ENCODE results near the gene DGKH.
"Not testable (repeated sequence)": the region's sequence is repeated elsewhere in the genome, so short reads cannot be mapped to it uniquely, and the experiment has no call there.

Gene DGKH

DNA sequence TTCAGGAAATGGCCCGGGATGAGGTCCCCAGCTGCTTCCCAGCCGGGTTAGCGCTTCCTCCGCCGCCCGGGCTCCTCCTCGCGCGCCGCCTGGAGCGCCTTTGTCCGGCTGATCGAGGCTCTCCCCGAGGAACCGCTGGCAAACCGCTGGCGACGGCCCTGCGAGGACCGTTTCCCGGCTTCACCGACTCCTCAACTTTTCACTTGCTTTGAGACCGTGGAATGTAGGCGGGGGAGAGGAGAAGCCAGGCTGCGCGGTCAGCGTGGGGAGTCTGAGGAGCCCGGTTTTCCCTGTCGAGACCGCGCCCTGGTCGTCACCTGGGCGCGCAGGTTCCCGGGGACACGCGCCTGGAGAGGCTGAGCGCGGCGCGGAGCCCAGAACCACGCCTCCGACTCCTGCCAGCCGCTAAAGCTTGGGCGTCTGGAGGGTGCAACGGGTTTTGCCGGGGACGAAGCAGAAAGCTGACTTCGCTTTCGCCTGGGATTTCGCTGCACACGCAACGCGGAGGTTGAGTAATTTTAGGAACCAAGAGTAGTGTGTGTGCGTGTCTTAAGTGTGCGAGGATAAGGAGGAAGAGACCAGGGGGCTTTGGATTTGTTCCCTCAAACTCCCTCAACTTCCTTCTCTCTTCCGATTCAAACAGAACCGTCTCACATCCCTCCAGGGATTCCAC is 7.3 kb upstream of the DGKH start:
- peak; percentile 44 for DNase-seq (ENCODE audit: low spot score)

- DNase-seq (ENCODE audit: low spot score): no peak
Observed at GRCh38 chr13:42041684-42042035, 6.8 kb upstream of the DGKH start.

DNA sequence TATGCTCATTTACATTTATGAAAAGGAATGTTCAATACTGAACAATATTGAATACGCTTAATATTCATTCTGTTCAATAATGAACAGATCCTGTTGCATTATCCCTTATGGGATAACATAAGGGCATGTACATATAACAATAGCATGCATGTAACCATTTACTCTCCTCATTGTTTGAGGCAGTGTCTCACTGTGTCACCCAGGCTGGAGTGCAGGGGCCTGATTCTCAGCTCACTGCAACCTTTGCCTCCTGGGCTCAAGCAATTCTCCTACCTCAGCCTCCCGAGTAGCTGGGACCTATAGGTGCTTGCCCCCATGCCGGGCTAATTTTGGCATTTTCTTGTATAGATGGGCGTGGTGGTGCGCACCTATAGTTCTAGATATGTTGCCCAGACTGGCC is 4.8 kb upstream of the DGKH start:
- DNase-seq (ENCODE audit: low spot score): no peak

DNA sequence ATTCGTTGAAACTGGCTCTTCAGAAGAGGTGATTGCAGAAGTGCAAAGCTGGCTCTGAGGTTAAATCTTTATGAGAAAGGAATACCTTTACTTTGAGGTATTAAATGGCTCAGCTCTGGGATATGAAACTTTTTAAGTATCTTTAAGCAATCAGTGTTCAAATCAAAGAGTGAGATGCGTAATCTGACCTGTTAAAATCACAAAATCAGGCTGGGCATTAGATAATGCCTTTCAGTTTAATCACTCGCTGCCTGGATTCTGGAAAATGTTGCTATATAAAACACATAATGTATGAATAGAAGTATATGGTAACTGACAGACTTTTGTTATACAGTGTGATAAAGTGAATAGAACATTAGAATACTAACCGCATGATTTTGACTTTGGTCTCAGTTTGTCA is 2.0 kb upstream of the DGKH start:
- no peak for DNase-seq (ENCODE audit: low spot score)

DNA sequence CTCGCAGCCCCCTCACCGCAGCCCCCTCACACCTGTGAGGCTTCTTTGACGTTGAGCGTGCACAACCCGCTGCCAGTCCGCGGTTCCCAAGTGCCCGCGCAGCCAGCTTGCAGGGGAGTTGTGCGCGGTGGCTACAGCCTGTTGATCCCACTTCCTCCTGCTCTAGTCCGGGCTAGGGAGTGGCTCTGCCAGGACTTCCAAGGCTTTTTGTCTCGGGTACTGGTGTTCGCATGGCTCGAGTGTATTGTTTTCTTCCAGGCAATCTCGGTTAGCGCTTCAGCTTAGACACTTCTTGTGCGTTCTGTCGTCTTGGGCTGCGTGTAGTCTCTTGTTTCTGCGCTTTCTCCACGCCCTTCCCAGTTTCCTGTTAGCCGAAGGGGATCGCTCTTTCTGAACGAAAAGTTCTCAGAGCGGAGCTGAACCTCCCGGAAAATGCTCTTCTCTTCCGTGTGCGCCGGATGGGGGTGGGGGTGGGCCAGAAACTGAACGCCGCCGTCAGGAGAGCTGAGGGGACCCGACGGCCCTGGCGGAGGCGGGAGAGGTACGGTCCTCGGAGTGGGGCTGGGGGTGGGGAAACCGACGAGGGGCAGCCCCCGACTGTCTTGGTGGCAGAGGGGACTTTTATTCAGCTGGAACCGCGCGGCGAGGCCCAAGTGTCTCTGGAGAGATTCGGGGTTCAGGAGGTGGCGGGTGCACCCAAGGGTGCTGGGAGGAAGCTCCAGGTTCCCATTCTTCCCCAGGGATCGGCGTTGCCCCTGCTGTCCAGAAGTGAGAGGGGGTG is 697 bp upstream of the DGKH start:
- peak; percentile 26 for DNase-seq (ENCODE audit: low spot score)

DNA sequence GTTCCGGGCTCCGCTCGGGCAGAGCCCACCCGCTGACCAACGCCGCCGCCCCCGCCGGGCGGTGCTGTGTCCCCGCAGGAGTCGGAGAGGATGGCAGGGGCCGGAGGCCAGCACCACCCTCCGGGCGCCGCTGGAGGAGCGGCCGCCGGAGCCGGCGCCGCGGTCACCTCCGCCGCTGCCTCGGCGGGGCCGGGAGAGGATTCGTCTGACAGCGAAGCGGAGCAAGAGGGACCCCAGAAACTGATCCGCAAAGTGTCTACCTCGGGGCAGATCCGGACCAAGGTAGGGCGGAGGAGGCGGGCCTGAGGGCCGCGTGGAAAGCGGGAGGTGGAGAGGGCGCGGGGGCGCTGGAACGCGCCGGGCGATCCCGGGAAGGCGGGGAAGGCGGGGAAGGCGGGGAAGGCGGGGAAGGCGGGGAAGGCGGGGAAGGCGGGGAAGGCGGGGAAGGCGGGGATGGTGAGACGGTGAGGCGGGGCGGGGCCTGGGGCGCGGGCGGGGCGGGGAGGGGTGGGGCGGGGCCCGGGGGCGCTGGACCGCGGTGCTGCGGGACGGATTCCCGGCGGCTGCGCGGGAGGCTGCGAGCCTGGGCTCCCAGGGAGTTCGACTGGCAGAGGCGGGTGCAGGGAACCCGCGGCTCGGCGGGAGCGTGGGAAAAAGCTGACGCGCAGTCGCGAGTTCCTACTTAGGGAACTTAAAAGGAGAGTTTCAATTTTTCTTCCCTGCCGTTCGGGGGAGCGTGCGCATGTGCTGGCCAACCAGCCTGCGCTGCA is 421 bp downstream of the DGKH start:
- DNase-seq (ENCODE audit: low spot score): peak; percentile 55

- peak; percentile 25 for DNase-seq (ENCODE audit: low spot score)
Observed at GRCh38 chr13:42049454-42049813, 986 bp downstream of the DGKH start.

DNA sequence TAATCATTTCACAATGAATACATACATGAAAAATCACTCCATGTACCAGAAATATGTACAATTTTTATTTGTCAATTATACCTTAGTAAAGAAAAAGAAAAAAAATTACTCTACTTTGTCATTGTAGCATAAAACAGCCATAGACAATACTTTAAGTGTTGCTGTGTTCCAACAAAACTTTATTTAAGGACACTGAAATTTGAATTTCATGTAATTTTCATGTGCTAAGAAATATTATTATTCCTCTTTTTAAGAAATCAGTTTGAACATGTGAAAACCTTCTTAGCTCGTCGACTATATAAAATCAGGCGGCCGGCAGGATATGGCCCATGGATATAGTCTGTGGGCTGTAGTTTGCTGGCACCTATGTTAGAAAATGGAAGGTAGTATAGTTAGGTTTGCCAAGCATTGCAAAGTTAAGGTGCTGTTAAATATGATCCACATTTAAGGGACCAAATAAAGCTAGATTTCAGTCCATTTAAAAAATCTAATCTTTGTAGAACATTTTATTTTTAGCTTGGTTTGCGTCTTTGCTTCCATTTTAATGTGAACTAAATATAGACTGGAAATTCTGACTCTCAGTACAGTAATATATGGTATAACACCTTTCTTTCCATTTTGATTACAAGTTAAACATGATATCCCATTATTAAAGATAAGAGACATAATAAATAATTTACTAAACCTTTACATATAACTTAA is 6.5 kb downstream of the DGKH start:
- DNase-seq (ENCODE audit: low spot score): no peak

- no peak for DNase-seq (ENCODE audit: low spot score)
Observed at GRCh38 chr13:42055500-42056085, 7.1 kb downstream of the DGKH start.

GRCh38 chr13:42056146-42056545 is 7.7 kb downstream of the DGKH start:
- DNase-seq (ENCODE audit: low spot score): no peak

DNA sequence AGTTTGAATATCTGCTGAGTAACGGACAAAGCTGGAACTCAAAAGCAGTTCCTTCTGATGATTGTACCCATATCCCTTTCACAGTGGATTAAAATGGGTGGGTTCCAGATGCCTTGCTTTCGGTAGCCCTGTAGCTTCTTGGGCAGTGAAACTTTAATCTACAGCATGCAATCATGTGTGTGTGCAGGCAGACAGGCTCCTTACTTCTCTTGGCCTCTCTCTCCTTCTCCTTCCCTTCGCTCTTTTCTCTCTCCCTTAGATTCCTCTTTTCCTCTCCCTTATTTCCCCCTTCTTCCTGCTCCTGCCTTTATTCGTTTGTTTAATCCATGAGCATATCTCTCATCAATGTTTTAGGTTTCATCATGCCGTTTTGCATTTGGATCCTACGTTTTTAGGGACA is 8.1 kb downstream of the DGKH start:
- no peak for DNase-seq (ENCODE audit: low spot score)

DNA sequence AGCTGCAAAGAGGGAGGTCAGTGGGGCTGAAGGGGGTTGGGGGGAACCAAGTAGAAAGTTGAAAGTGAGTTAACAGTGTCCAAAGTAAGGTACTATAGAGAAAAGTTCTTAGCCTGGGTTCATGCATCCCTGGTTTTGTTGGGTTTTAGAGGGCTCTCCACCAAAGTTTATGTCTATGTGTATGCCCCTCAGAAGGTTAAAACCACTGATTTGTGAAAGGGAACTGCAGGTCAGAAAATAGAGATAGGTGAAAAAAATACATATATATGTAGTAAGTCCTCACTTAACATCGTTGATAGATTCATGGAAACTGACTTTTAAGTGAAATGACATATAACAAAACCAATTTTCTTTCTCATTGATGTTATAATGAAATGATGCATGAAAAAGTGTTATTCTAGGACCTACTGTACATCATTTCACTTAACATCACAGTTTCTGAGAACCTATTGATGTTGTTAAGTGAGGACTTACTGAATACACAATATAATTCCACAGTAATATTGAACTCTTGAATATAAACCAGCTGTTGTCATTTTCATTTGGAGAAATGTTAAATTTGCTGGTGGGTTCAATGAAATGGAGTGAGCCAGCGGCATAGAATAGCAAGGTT is 9.6 kb downstream of the DGKH start:
- DNase-seq (ENCODE audit: low spot score): no peak

- DNase-seq (ENCODE audit: low spot score): no peak
Observed at GRCh38 chr13:42061943-42062342, 13.5 kb downstream of the DGKH start.

DNA sequence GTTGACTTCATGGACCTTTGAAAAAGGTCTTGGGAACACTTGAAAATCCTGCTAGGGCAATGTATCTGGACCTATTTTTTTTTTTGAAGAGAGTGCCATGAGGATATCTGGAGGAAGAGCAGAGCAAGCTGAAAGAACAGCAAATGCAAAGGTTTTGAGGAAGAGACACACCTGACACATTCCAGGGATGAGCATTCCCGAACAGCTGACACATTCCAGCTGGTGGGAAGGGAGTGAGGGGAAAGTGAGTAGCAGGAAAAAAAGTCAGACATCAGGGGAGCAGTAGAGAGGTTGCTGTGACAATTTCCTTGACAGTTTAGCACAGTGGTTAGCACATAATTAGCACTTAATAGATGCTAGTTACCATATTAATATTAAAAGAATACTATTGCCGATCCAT is 14.7 kb downstream of the DGKH start:
- no peak for DNase-seq (ENCODE audit: low spot score)

DNA sequence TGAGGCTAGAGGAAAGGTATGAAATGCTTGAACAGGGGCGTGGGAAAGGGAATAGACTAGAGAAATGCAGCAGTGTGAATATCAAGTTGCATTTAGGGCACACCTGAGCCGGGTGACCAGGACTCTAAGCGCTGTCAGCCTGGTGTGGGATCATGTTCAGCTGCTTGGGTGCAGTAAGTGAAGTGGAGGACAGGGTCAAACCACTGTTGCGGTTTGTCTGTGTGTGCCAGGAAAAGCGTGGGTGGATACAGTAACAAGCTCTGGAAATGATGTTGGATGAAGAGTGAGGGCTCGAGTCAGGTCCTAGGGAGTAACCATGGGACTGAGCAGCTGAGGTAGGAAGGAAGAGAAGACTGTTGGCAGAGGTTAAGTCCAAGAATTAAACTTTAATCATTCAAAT is 15.8 kb downstream of the DGKH start:
- DNase-seq (ENCODE audit: low spot score): no peak

- no peak for DNase-seq (ENCODE audit: low spot score)
Observed at GRCh38 chr13:42064966-42065365, 16.5 kb downstream of the DGKH start.

GRCh38 chr13:42065414-42065813 is 17.0 kb downstream of the DGKH start:
- DNase-seq (ENCODE audit: low spot score): no peak

DNA sequence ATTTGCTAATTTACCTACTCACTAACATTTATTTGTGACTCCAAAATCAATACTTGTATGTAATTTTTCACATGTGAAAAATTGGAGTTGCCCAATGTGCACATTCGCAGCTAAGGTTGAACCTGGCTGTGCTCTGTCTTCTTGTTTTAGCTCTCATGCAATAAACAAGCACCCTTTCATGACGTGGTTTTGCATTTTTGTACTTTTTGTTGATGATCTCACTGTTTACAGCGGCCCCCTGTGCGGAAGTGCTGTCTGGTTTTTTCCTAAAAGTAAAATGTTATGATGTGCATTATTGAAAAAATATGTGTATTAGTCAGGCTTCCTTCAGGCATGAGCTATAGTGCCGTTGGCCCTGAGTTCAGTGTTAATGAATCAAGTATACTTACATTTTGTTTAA is 18.1 kb downstream of the DGKH start:
- no peak for DNase-seq (ENCODE audit: low spot score)

DNA sequence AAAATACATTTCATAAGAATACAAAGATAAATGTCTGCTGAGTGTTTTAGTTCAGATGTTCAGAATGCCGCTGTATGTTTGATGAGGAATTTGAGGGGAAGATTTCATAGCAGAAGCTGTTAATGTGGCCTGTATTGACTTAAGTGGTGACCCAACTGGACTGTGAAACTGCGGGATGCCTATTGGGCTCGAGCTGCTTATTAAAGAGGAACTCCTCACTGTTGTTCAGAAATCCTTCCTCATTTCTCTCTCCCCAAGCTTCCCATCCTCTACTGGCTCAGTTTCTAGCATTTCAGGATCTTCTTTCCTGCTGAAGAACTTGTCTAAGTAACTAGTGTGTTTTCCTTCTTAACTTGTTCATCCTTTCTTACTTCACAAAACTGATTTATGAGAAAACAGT is 20.4 kb downstream of the DGKH start:
- no peak for DNase-seq (ENCODE audit: low spot score)

DNA sequence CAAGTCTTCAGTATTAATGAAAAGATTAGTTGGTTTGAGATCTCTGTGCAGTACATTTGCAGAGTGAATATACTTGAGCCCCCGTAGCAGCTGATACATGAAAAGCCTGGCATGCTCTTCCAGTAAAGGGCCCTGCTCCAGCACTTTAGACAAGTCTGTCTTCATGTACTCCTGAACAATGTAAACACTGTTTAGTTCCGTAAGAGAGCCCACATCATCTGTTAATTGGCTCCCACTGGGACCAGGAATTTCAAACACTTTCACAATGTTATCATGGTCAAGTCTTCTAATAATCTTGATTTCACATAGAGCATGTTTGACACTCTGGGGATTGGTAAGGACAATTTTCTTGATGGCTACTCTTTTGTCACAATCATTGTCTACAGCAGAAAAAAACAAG is 22.2 kb downstream of the DGKH start:
- not testable (repeated sequence) for DNase-seq (ENCODE audit: low spot score)

DNA sequence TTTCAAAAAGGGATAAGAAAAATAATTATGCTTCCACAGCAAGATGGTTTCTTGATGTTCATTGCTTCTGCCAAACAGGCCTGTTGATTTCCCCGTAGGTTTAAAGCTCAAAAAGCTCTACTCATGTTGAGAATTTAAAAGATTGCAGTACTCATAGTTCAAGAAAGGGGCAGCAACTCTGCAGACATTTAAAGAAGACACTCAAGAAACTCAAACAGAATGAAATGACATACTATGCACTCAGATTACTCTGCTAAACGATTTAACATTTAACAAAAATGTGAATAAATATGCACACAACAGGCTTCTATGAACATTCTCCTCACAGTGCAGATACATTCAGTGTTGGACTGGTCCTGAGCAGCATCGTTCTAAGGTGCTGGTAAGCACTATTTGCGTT is 22.7 kb downstream of the DGKH start:
- not testable (repeated sequence) for DNase-seq (ENCODE audit: low spot score)

Measured in activated CD4-positive, alpha-beta T cell treated with anti-CD3 and anti-CD28 coated beads, Interleukin-2, Interleukin-4, amounts not matched to agents 100 ng/mL and 50 ng/mL, durations not matched to agents 16 hours and 8 hours (primary cell).